NCI-H1092 treated with DMSO at 0.1 percent for 48 hours (cell line): ENCODE results near the gene TRMT61A.

ENCODE experiments used
- DNase-seq: peaks from one replicate; lab custom pipeline; 2025; lab: John Stamatoyannopoulos, UW

TRMT61A gene

DNA sequence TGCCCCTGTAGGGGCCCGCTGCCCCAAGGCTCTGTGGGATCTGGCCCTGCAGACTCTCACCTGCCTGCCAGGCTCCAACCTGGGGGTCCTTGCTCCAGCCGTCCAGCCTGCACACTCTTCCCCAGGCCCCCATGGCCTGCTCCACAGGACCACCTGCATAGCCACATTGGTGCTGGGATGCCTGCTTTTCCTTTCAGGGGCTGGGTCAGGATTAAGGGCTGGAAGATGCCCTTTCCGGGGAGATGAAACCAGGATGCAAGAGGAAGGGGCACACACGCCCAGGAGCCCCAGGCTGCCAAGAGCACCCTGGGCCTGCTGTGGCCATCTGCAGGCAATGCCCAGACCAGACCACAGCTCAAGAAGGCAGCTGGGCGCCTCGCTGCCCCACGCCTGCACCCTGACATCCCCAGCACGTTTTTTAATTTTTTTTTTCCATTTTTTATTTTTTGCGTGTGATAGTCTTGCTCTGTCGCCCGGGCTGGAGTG lies 18.5 kb downstream of the TRMT61A start:
- DNase-seq: no peak

DNA sequence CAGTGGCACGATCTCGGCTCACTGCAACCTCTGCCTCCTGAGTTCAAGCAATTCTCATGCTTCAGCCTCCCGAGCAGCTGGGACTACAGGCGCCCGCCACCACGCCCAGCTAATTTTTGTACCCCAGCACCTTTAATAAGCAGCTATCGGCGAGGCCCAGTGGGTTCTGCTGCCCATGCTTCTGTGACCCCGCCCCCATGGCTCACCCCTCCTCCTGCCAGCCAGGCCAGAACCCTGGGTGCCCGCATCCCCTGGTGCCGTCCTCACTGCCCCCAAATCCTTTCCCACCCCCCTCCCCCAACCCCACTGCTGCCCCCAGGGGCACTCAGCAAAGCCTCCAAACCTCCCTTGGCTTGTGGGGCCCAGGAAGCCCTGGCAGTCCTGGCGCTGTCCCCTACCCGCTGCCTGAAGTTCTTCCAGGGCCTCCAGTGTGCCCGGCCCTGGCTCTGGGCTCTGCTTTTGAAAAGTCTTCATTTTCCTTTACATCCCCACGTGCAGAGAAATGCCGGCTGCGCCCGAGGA lies 19.0 kb downstream of the TRMT61A start:
- DNase-seq: no peak

DNA sequence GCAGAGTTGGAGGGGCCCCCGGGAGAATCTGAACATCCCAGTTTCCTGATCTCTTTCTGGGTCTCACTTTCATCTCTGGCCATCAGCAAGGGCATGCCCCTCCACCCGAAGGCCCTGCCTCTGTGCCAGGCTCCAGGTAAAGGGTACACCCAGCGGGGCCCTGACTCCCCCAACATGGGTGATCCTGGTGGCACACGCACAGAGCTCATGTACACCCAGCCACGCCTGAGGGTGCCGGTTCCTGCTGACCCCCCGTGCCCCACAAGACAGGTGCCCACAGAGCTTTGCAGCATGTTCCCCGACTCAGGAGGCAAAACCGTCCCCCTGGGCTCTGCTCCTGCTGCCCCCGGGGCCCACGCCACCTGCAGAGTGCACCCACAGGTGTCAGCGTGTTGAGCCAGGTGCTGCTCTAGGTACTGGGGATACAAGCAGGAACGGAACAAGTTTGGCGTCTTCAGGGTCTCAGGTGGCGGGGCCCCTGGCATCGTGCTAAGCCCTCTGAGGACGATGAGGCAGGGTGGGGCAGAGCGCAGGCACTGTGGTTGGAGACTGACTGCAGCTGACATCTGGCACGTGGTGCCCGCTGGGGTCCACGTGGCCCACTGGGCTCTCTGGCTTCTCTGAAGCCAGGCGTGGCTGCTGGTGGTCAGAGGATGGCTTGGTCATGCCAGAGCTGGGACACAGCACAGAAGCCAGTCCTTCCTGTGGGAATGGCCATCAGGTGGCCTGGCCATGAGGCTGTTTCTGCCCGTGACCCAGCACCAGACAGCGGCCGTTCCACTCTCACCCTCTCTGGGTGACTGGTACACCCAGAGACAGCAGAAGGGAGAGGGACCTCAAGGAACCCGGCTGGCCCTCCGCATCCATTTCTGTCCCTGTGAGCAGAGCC lies 19.7 kb downstream of the TRMT61A start:
- DNase-seq: no peak

DNA sequence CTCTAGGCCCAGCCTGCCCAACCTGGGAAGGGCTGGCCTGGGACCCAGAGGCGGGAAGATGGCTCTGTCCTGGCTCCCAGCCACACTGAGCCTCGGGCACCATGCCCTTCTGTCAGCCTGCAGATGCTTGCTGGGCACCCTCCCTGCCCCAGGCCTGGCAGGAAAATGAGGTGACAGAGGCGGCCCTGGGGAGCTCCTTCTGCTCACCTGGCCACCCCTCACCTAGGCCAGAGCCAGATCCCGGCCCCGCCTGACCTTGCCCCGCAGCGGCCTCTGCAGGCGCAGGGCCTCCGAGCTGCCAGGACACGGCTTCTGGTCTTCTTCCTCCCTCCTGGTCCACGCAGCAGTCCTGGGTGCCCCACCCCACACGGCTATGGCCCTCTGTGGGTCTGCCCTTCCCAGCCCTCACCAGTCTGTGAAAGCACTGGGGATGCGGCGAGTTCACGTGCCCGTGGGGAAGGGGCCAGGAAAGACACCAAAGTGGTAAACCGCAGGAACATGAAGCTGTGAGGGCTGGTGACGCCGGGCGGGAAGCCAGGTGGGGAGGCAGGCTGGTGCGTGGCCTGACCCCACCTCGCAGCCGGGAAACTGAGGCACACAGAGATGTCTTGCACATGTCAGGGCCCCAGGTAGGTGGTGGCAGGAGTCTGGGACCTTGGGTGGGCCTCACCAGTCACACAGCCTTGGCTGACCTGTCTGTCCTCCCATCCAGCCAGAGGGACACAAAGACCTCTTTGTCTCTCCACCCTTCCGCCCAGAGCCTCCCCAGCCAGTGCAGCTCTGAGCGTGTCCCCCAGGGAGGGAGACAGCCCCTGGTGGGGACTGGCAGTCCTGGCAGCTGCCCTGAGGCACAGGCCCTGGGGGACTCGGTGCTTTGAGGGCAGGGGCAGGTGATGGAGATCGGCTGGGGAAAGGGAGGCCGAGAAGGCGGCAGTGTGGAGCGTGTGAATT lies 20.6 kb downstream of the TRMT61A start:
- no peak for DNase-seq

DNA sequence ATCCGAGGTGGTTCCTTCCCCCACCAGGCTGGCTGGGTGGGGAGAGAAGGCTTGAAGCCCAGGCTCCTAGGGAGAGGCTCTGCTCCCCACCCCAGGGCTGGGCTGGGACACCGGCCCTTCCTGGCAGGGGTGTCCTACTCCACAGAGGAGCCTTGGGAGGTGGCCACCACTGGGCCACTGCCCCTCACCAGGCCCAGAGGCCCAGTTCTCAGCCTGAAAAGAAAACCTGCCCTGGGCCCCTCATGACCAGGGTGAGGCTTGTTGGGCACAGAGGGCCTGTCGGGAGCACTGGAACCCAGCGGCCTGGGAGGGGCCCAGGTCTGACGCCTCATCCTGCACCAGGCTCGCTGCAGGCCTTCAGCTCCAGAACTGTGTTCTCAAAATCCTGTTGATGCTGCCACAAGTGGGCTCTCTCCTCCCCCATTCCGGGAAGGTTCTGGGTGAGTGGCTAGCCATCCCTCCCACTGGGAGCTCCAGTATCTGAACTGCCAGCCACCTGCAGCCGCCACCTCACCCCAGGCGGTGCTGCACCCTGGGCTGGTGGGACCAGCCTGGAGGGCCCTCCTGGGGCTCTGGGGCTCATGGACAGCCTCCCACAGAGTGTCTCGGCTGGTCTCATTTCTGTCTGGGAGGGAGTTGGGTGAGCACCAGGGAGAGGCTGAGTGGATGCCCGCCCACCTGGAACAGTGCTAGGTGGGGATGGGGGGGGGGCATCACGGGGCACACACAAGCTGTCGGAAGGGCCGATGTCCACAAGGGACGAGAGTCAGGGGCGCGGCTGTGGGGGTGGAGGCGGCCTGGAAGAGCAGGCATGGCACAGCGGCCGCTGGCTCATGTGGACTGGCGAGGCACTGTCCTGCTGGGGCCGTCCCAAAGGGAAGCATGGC lies 21.7 kb downstream of the TRMT61A start:
- peak; percentile 78 for DNase-seq

DNA sequence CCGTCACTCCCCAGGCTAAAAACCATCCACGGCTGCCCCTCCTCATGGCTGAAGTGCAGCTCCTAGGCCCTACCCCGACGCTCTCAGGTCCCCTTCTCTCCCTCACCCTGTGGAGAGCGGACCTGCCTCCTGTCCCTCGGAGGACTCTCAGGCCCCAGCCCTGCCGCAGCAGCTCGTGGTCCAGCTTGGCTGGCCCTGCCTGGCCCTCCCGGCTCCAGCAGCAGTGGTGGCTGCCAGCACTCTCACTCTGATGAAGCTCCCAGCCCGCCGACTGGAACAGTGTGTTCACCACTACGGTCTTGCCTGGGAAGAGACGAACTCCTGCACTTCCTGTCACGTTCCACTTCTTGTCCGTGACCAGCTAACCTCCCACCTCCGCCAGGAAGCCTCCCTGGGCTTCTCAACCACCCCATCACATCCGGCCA lies 22.4 kb downstream of the TRMT61A start:
- no peak for DNase-seq

DNA sequence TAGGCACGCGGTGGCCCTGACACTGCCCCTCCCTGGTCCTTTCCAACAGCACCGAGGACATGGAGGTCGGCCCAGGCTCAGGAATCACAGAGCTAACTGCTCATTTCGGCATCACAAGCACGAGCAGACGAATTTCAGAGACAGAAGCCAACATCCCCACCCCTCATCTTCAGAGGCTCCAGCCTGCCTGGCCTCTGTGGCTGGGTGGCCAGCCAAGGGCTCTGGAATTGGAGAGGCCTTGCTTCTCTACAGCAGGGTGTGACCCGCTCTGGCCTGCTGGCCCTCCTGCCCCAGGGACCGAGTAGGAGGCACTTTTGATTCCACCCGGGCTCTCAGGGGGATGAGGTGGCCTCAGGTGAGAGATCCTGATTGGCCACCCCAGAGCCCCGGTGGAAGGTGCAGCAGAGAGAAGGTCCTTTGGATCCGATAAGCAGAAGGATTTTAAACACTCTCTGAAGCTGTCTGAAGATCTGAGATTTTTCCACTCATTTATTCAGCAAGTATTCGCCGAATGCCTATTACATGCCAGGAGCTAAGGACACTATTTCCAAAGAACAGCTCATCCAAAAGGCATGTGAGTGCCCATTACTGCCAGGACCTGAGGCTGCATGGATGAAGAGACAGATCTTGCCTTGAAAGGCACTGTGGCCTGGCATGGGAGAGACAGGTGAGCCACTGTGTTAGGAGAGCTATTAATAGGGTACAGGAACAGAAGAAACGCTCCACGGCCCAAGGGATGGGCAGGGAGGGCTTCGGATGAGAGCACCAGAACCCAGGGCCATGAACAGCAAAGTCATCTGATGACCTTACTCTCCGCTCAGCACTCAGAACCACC lies 23.2 kb downstream of the TRMT61A start:
- no peak for DNase-seq

DNA sequence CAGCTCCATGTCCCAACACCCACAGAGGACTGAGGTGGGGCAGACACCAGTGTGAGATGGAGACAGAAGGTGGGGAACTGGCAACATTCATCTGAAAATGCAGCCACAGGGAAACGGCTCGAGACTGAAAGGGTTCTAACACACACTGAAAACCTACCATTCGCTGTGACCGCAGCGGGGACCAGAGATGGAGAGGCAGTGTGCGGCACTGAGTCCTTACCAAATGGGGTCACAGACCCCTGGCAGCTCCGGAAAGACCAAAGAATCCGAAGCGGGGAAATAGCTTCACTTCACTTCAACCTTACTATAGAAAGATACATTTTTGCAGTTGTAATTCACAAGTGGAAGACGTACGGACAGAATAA lies 23.8 kb downstream of the TRMT61A start:
- no peak for DNase-seq

DNA sequence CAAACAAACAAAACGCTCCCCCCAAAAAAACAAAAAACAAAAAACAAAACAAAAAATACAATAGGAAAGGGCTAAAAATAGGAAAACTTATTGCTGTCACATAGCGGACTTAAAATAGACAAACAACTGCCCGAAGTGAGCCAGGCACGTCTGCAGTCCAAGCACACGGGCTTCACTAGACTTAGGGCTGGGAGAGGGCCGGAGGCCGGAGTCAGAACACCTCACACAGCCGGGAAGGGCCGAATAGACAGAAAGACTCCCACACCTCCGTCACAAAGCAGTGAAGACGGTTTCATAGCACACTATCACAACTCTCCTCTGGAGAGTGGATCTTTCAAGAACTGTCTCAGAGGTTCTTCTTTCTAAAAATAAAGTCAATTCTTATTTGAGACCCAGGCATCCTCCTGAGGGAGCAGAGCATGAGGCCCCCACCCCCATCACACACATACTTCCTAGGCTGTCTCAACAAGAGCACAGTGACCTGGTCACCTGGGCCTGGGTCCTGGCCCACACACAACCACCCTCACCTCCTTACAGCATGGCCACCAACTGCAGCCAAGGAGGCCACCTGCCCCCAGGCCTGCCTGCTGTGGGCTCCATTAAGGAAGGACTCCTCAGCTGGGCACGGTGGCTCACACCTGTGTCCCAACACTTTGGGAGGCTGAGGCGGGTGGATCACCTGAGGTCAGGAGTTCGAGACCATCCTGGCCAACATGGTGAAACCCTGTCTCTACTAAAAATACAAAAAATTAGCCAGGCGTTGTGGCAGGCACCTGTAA lies 26.8 kb downstream of the TRMT61A start:
- DNase-seq: no peak

DNA sequence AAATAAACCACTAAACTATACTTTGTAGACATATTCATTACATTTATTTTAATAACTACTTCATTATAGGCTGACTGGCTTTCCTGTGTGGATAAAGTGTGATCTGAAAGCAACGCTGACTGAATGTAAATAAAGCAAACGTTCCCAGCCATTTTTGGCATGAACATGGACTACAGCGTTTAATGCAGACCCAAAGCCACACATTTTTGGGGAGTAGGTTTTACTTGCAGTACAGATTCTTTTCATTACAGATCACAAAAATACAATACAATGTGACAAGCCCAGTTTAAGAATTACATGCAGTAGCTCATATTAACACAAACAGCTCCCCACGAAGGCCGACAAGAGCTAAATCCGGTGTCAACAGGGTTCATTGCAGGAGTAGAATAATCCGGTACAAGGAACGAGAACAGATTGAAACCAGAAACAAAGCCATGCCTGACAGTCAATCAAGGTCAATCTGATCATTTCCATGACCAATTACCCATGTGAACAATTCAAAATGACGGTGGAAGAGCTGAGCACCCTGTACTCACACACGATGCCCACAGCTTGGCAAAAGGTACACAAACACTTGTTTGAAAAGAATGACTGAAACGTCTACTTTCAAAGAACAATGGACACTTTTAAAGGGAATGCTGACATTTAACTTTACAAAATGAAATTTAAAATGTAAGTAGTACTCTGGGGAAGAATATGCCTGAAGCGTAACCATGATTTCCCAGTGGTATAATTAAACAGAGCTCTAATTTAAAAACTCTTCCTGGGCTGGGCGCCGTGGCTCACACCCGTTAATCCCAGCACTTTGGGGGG lies 28.2 kb downstream of the TRMT61A start:
- no peak for DNase-seq

DNA sequence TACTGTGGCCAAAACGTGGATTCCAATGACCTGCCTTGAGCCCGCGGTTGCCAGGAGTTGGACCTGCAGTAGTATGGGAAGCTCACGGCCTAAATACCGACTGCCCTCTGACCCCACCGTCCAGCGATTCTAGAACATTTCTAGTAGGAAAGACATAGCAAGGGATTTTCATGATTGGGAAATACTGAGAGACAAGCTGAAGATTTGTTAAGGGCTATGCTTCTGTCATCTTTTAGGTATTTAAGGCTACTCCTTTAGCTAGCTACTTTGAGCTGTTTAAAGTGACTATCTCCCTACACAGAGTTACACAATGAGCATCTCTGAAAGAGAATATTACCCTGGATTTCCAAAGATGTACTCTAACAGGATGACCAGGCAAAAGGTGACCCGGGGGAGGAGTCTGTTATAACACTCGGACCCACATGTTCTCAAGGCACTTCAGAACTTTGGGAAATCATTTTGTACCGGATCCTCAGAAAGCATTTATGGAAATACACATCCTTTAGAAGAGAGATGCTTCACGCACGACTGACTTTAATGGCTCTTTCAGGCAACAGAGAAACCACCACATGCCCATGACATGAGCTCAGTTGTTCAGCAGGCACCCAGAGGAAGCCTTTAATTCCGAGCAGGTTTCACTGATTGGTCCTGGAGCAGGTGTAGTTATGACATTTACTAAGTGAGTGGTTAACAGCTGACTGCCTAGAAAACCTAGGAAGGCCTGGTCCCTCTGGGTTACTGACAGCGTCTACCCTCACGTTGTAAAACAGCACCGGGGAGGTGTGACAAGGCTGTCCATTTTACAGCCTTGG lies 29.3 kb downstream of the TRMT61A start:
- no peak for DNase-seq

DNA sequence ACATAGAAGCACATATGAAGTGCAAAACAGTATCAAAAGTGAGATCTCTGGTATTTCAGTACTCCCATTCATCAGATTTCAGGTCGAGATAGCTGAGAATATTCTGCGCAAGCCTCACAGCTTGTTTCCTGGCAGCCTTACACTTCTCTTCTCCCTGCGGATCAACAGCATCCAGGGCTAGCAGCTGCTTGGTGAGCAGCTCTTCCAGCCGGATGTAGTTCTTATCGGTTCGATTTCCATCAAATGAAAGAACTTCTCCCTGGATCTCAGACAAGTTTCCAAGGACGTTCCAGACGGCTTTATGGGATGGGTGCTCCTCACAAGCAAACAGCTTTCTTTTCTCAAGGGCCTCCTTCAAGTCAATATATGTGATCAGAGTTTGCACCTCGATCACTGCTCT lies 30.8 kb downstream of the TRMT61A start:
- no peak for DNase-seq

DNA sequence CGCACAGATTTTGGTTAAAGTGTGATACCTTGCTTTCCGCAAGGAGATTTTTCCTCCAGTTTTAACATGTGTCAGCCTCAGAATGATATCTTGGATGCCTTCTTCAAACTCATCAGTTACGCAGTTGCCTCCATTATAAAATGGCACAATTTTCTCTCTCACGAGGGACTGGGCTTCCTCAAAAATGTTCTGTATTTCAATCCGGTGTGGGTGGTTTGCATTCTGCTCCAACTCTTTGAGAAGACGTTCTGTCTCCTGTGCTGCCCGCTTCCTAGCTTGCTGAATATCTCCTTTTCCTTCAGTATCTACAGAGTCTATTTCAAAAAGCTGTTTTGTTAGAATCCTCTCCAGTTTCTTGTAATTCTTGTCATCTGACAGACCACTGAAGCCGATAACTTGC lies 31.7 kb downstream of the TRMT61A start:
- no peak for DNase-seq

DNA sequence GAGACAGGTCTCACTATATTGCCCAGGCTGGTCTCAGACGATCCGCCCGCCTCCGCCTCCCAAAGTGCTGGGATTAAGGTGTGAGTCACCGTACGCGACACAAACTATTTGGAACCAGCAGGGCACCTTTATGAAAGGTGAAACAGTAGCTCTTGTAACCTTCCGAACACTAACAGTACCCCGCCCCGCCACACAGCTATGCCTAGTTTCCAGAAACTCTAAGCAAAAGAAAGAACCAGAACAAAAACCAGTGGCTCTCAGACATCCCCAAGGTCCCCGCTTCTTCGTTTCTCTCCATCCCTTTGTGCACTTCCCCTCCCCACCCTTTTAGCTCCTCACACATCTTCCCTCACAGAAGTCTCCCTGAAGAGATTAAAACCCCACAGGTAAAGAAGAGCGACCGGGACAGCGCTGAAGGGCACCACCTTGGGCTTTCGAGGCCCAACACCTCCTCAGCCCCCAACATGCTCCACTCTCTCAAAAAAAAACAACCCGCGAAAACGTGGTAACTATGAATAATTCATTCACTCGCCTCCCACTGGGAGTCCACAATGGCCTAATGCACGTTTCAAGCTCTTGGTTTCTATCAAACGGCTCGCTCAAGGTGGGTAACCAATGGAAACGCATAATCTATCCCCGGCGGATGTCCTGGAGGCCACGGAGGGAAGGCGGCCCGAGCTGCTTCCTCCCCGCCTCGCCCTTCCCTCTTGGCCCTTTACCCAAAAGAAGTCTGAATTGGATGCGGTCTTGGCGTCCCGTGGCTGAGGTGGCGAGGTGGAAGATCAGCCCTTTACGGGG lies 32.6 kb downstream of the TRMT61A start:
- DNase-seq: no peak

DNA sequence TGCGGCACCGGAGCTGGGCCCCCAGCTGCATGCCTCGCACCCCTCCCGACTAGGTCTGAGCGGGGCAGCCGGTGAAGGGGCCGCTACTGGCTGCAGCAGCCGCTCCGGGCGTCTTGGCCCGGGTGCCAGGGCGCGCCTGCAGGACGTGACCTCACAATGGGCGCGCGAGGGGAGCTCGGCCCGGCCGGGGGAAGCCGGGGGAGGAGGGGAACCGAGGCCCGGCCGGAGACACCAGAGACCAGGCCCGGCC lies 33.1 kb downstream of the TRMT61A start:
- DNase-seq: no peak

DNA sequence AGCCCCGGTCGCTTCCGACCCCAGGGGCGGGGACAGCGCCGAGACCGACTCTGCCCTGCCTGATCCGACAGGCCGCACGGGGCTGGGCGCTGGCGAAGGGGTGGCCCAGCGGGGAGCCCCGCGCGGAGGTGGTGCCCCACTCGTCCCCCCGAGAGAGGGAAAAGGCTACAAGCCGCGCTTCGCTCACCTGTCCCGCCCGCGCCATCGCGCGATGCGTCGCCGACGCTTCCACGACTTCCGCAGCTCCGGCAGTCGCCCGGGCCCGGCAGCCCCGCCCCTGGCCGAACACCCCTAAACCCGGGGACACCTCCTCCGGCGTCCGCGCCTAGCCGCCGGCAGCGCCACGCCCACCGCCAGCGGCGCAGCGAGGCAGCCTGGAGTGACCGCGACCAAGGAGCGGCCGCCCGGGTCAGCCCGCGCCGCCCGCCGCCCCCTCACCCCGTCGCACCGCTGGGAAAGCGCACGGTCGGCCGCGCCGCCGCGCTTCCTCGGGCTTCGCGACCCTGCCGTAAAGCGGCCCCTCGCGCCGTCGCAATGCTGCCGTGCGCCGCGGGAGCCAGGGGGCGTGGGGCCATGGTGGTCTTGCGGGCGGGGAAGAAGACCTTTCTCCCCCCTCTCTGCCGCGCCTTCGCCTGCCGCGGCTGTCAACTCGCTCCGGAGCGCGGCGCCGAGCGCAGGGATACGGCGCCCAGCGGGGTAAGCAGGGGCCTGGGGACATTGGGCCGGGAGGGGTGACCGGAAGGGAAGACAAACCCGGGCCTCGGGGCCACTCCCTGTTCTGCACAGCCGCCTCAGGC lies 33.6 kb downstream of the TRMT61A start, which contains the start of the genes BAG5 and COA8:
BAG5 (minus strand) TSS at position 229 of the 797 bp plus-strand sequence. CDS start 1,493 bp downstream, outside the sequence.
COA8 (plus strand) TSS at position 532 of the 797 bp plus-strand sequence; CDS start at position 574, 42 bp downstream.
- DNase-seq: peak; percentile 83
